GM19099 (cell line): ENCODE measurements around the gene TBL3.

Experiments
- POLR2A ChIP-seq: IDR thresholded peaks from 3 replicates; pipeline ENCODE4 v1.6.1; 2011; ENCODE audit warnings: low read depth; ENCODE audit not compliant: insufficient read length; ENCODE audit errors: extremely low read depth

TBL3 gene

DNA sequence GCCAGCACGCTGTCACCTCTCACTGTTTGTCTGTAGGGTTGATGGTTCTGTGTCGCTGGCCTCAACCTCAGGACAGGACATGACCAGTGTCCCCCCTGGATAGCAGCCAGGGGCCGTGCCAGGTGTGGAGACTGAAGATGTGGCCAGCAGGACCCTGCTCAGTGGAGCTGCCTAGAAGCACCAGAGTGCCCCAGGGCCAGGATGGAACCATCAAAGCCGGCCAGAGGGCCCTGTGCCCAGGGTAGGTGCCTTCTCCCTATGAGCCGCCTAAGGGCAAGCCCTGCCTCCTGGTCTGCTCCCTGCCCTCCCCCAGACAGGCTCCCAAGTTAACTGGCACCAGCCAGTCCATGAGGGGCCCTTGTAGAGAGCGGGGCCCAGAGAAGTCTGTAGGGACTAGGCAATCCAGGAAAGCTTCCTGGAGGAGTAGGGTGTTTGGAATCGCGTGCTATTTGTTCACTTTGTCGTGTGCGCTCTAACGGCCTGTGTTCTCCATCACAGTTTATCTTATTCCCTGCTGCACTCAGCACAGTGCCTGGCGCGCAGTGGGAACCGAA is 13.1 kb upstream of the TBL3 start:
- no peak for TF ChIP-seq POLR2A

DNA sequence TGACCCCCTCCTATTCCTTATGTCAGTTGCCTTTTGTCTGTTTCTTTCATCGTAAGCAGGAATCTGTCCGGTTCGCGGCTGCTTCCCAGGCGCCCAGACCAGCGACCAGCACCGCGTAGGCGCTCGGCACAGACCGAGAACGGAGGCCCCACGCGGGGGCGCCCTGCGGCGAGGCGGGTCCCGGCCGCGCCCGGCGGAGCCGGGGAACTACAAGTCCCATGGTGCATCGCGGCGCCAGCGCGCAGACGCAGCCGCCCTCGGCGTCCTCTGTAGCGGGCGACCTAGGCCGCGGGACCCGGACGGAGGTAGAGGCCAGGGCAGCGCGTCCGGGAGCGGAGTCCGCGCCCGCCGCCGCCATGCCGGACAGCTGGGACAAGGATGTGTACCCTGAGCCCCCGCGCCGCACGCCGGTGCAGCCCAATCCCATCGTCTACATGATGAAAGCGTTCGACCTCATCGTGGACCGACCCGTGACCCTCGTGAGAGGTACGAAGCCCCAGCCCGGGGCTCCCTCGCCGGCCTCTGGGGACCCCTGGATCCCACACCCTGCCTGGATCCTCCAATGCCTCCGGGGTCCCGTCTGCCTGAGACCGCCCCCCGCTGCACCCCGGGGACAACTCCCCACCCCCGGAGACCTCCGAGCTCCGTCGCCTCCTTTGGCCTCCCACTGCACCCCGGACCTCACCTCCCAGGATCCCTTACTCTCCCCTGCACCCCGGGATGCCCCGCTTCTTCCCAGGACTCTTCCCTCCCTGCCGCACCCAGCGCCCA is 12.4 kb upstream of the TBL3 start, which contains the start of gene NDUFB10:
Gene NDUFB10, plus strand, starts transcription at position 270 of the 771 bp plus-strand sequence. Its CDS starts 87 bp downstream, at position 357.
- TF ChIP-seq POLR2A: peak; percentile 88

DNA sequence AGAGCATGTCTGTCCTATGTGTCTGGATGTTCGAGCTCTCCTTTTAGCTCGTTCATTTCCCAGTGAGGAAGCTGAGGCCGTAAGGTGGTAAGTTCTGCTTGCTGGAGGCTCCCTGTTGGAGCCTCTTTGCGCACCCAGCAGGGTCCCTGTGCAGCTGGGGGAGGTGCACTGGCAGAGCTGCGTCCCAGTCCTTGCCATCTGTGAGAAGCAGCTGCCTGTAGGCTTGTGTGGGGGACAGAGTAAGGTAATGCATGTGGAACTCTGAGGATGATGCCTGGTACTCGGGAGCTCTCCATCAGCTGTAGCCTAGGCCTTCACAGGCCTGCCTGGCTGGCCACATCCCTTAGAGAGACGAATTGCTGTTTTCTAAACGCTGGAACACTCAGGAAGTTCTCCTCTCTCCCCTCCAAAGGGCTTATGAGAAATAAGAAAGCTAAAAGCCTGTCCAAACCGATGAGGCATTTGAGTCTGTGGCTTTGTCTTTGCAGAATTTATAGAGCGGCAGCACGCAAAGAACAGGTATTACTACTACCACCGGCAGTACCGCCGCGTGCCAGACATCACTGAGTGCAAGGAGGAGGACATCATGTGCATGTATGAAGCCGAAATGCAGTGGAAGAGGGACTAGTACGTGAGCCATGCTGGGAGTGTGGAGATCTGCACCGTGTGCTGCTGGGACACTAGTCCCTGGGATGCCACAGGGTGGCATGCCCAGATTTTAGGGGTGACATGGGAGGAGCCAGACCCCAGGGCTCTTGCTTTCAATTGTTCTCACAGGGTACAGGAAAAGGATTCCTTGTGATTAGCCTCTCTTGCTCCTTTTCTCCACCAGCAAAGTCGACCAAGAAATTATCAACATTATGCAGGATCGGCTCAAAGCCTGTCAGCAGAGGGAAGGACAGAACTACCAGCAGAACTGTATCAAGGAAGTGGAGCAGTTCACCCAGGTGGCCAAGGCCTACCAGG is 10.9 kb upstream of the TBL3 start:
- peak; percentile 57 for TF ChIP-seq POLR2A

DNA sequence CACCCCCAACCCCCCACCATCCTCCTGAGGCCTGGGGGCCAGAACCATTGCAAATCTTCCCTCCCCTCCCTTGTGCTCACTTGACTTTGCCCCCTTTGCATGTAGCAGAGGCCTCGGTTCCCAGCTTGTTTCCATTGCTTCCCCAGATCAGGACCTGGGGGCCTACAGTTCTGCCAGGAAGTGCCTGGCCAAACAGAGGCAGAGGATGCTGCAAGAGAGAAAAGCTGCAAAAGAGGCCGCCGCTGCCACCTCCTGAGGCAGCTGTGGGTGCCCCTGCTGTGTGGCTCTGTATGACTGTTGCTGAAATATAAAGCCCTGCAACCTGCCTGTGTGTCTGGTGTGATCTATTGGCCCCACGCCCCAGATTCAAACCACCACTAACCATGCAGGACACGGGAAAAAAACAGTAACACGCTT is 10.2 kb upstream of the TBL3 start:
- no peak for TF ChIP-seq POLR2A

DNA sequence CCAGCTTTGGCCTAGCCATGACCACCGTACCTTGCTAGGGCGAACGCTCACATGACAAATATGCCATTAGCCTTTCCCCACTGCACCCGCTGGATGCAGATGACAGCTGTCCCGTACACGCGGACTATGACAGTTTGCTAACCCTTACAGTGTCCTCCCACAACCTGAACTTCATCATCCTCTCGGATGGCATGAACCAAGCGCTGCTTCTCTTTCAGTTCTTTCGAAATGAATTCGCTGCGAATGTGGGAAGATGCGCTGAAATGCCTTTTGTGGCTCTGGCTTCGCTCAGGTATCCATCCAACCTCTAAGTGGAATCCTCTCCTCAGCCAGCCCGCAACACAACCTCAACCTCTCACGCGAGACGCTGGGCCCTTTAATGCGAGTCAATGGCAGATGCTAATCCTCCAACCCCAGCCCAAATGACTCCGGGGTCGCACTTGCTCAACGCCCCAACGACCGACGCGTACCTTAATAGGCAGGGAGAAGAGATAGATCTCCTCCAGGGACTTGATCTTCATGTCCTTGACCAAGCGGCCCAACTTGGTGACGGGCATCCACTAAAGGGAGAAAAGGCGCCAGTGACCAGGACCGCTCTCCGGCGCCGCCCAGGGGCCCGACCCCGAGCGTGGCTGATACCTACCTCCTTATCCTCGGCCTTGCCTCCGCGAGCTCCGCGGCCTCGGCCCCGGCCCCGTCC is 7.9 kb upstream of the TBL3 start:
- no peak for TF ChIP-seq POLR2A

DNA sequence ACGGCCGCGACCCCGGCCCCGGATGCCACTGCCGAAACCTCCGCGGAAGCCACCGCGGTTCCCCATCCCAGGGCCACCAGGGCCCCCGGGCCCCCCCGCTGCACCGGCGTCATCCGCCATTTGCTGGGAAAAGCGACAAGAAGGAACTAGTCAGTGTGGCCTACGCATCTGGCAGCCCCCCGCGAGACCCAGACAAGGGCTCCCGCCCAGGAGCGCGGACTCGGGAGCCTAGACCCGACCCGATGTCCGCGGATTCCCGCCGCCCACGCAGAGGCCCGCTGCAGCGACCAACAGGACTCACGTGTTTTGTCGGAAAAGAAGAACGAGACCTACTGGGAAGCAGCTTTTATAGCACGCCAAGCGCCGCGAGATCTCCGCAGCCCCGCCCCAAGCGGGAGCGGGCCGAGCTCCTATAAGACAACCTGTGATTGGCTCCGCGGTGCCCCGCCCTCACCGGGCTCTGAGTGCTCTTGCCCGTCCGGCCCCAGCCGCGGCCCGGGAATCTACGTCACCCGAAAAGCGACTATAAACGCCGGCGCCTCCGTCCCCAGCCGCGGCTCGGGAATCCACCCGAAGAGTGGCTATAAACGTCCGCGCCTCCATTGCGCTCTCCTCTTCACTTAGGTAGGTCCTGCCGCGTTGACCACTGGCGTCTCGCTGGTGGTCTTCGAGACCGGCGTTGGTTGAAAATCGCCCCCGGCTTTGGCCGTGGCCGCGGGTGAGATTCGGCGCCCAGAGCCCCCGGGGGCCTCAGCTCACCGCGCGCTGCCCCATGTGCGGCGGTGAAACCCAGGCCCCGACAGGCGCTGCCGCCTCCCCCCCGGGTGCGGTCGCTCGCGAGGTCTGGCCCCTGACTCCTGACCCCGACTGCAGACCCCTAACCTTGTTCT is 7.1 kb upstream of the TBL3 start, which contains the start of gene RPS2:
Gene RPS2, minus strand, starts transcription at position 321 of the 890 bp plus-strand sequence. Its CDS starts 201 bp downstream, at position 120.
- TF ChIP-seq POLR2A: peak; percentile 100

DNA sequence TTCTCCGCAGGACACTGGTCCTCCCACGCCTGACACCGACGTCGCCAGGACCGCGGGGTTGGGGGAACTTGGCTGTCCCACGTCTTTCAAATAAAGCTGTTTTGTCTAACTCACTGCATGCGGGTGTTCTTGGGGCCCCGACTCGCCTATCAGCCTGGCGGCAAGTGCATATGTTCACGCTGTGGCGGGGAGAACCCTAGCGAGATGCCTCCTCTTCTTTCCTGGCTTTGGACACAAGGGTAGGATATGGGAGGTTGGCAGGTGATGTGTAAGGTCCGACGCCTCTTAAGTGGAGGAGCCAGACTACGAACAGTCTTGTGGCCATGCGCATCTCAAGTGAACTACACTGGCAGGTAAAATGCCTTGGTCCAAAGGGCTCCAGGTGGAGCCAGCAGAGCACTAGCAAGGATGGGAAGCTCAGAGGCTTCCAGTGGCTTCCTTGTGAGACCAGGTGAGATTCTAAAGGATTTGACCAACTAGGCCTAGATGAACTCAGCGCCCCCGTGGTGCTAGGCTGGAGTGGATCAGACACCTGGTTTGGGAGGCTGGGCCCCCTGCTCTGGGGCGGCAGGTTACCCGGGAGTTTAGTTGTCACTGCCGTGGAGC is 6.4 kb upstream of the TBL3 start:
- no peak for TF ChIP-seq POLR2A

DNA sequence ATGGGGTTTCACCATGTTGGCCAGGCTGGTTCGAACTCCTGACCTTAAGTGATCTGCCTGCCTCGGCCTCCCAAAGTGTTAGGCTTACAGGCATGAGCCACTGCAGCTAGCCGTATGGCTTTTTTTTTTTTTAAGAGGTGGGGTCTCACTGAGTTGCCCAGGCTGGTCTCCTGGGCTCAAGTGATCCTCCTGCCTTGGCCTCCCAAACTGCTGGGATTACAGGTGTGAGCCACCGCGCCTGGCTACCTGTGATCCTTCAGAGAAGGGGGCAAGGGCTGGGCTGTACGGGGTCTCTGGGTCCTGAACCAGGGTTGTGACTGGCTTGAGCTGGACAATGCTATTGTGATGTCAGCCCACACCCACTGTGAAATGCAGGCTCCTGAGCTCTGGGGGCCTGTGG is 5.4 kb upstream of the TBL3 start, which contains the start of gene RNF151:
Gene RNF151, plus strand, starts transcription at position 397 of the 400 bp plus-strand sequence. CDS start 26 bp downstream, outside the sequence.
- peak; percentile 20 for TF ChIP-seq POLR2A

DNA sequence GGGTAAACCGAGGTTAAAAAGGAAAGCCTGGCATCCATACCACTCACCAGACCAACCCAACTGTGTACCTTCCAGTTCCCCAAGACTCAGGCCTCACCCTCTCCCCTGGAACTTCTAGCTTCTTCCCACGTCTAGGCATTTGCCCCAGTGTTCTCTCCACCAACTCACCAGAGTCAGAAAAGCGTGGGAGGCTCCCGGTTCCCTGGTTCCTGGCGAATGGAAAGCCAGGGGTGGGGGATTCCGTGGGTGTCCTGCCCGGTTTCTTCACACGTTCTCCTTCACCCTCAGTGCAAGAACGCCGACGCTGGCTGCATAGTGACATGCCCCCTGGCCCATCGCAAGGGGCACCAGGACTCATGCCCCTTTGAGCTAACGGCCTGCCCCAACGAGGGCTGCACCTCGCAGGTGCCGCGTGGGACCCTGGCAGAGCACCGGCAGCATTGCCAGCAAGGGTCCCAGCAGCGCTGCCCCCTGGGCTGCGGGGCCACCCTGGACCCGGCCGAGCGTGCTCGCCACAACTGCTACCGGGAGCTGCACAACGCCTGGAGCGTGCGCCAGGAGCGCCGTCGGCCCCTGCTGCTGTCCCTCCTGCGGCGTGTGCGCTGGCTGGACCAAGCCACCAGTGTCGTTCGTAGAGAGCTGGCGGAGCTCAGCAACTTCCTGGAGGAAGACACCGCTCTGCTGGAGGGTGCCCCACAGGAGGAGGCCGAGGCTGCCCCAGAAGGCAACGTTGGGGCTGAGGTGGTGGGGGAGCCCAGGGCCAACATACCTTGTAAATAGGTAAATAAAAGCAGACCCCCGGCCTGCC is 3.5 kb upstream of the TBL3 start:
- TF ChIP-seq POLR2A: no peak

DNA sequence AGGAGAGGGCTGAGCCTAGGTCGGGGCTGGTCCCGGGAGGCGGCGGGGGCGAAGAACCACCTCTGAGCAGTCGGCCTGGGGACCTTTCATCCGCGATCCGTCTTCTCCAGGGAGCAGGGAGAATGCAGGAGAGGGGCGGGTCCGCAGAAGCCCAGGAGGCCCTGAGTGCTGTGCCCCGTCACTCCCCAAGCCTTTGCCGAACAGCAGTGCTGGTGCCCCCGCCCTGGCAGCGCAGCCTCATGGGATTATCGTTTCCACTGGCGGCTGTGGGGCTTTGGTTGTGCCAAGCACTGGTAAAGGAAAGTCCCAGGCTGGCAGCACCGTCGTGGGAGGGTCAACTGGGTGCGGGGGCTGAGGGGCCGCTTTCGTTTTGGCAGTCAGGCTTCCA is 631 bp downstream of the TBL3 start:
- TF ChIP-seq POLR2A: no peak

DNA sequence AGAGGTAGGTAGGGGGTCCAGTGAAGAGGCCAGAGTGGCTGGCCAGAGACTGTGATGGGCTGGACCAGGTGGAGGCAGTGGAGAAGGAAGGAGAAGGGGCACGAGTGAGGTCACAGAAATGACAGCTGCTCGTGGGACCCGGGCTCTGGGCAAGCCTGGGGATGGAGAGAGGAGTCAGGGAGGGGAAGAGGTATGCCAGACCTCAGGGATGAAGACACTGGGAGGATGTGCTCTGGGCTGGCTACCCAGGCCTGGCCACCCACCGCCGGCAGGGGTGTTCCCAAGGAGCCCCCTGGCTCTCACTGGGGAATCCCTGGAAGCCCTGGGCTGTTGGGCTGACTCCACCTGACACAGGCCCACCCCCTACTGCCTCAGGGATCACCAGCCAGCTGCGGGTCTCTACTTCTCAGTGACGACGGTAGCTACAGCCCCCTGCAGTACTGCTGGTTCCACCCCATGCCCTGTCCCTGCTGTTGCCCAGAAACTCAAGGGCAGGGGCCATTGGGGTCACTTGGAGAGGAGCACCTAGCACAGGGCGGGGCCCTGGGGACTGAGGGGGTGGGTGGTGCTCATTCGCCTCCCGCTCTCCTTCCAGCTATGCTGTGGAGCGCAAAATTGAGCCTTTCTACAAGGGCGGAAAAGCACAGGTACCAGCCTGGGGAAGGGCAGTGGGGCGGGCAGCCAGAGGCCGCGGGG is 1.8 kb downstream of the TBL3 start:
- no peak for TF ChIP-seq POLR2A
